ENCODE results near the gene SPEG.

Gene SPEG

GRCh38 chr2:219544567-219544966 lies 109.9 kb downstream of the SPEG start:
- TF ChIP-seq ZBTB7A (IDR thresholded peaks at IDR 0.05; ENCODE audit: low read depth) (no peak), MAX (IDR thresholded peaks at IDR 0.05) (no peak), REST (IDR thresholded peaks at IDR 0.05; ENCODE audit: low read depth) (no peak), NFIC (IDR thresholded peaks at IDR 0.05) (no peak), RAD21 (IDR thresholded peaks at IDR 0.05; ENCODE audit: low read depth) (no peak), CREB1 (IDR thresholded peaks at IDR 0.05; ENCODE audit: low read depth) (no peak), YY1 (IDR thresholded peaks at IDR 0.05; ENCODE audit: low read depth) (no peak), TAF1 (IDR thresholded peaks at IDR 0.05; ENCODE audit: low read depth) (no peak), CEBPB (IDR thresholded peaks at IDR 0.05) (no peak), TCF12 (IDR thresholded peaks at IDR 0.05; ENCODE audit: low read depth) (no peak), EGR1 (IDR thresholded peaks at IDR 0.05) (no peak), FOXM1 (IDR thresholded peaks at IDR 0.05; ENCODE audit: borderline replicate concordance, low read depth) (no peak), EP300 (IDR thresholded peaks at IDR 0.05; ENCODE audit: borderline replicate concordance) (no peak), TEAD4 (IDR thresholded peaks at IDR 0.05) (no peak)
- TF ChIP-seq, protein P1, sequence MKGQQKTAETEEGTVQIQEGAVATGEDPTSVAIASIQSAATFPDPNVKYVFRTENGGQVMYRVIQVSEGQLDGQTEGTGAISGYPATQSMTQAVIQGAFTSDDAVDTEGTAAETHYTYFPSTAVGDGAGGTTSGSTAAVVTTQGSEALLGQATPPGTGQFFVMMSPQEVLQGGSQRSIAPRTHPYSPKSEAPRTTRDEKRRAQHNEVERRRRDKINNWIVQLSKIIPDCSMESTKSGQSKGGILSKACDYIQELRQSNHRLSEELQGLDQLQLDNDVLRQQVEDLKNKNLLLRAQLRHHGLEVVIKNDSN (IDR thresholded peaks at IDR 0.05): no peak

DNA sequence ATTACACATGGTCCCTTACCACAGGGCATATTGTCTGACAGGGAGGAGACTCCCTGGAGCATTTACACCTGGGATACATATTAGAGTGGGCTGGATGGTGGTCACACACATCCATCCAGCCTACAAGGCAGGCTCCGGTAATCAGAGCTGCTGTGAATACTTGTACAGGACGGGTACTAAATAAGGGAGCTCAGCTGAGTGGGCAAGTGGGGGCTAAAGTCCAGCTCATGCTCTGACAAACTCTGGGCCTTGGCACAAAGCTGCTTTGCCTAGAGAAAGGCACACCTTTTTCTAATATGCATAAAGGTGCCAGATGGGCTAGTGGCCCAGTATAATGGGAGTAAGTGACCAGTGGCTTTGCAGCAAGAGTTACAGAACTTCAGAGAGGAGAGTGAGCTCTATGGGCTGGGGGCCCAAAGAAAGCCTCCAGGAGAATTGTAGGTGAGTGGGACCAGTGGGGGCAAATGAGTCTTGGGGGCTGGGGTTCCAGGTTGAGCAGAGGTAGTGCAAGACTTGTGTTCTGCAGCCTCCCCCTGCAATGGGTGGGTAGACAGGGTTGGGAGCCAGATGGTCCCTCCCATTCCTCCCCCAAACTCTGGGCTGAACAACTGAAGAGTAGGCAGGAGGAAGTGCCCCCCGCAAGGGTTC lies 110.8 kb downstream of the SPEG start:
- TF ChIP-seq EP300 (IDR thresholded peaks at IDR 0.05; ENCODE audit: borderline replicate concordance) (no peak), YY1 (IDR thresholded peaks at IDR 0.05; ENCODE audit: low read depth) (no peak), TEAD4 (IDR thresholded peaks at IDR 0.05) (no peak), CREB1 (IDR thresholded peaks at IDR 0.05; ENCODE audit: low read depth) (no peak), MAX (IDR thresholded peaks at IDR 0.05) (no peak), NFIC (IDR thresholded peaks at IDR 0.05) (no peak), TAF1 (IDR thresholded peaks at IDR 0.05; ENCODE audit: low read depth) (no peak), RAD21 (IDR thresholded peaks at IDR 0.05; ENCODE audit: low read depth) (no peak), EGR1 (IDR thresholded peaks at IDR 0.05) (no peak), REST (IDR thresholded peaks at IDR 0.05; ENCODE audit: low read depth) (no peak), TCF12 (IDR thresholded peaks at IDR 0.05; ENCODE audit: low read depth) (no peak), ZBTB7A (IDR thresholded peaks at IDR 0.05; ENCODE audit: low read depth) (no peak), FOXM1 (IDR thresholded peaks at IDR 0.05; ENCODE audit: borderline replicate concordance, low read depth) (no peak), CEBPB (IDR thresholded peaks at IDR 0.05) (no peak)
- TF ChIP-seq, protein P1 (IDR thresholded peaks at IDR 0.05): no peak

DNA sequence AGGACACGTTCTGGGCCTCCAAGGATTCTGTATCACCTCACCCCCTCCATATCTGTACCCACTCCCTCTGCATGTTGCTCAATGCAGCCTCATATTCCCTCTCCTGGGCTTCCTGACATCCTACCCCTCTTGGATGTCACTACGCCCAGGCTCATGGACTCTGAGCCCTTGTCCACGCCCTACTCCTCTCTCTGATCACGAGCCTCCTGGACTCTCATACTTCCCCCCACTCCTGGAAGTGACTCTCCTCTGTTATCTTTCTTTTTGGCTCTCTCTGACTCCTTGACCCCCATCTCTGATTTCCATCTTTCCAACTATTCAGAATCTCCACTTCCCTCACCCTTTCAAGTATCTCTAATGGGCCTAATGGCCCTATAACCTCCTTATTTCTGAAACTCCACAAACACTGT lies 111.3 kb downstream of the SPEG start:
- TF ChIP-seq RAD21 (IDR thresholded peaks at IDR 0.05; ENCODE audit: low read depth) (no peak), EP300 (IDR thresholded peaks at IDR 0.05; ENCODE audit: borderline replicate concordance) (no peak), TEAD4 (IDR thresholded peaks at IDR 0.05) (no peak), YY1 (IDR thresholded peaks at IDR 0.05; ENCODE audit: low read depth) (no peak), FOXM1 (IDR thresholded peaks at IDR 0.05; ENCODE audit: borderline replicate concordance, low read depth) (no peak), EGR1 (IDR thresholded peaks at IDR 0.05) (no peak), CREB1 (IDR thresholded peaks at IDR 0.05; ENCODE audit: low read depth) (no peak)

- TF ChIP-seq EGR1 (IDR thresholded peaks at IDR 0.05): no peak
- no peak for TF ChIP-seq ZBTB7A (IDR thresholded peaks at IDR 0.05; ENCODE audit: low read depth)
- no peak for TF ChIP-seq TEAD4 (IDR thresholded peaks at IDR 0.05)
- TF ChIP-seq TCF12 (IDR thresholded peaks at IDR 0.05; ENCODE audit: low read depth): no peak
- TF ChIP-seq MAX (IDR thresholded peaks at IDR 0.05): no peak
- TF ChIP-seq NFIC (IDR thresholded peaks at IDR 0.05): no peak
- TF ChIP-seq TAF1 (IDR thresholded peaks at IDR 0.05; ENCODE audit: low read depth): no peak
- TF ChIP-seq EP300 (IDR thresholded peaks at IDR 0.05; ENCODE audit: borderline replicate concordance): no peak
- TF ChIP-seq CEBPB (IDR thresholded peaks at IDR 0.05): no peak
- no peak for TF ChIP-seq FOXM1 (IDR thresholded peaks at IDR 0.05; ENCODE audit: borderline replicate concordance, low read depth)
- no peak for TF ChIP-seq REST (IDR thresholded peaks at IDR 0.05; ENCODE audit: low read depth)
Observed at GRCh38 chr2:219547621-219548020, 113.0 kb downstream of the SPEG start.
